ENCODE data around the gene PPARGC1A.

Gene PPARGC1A

DNA sequence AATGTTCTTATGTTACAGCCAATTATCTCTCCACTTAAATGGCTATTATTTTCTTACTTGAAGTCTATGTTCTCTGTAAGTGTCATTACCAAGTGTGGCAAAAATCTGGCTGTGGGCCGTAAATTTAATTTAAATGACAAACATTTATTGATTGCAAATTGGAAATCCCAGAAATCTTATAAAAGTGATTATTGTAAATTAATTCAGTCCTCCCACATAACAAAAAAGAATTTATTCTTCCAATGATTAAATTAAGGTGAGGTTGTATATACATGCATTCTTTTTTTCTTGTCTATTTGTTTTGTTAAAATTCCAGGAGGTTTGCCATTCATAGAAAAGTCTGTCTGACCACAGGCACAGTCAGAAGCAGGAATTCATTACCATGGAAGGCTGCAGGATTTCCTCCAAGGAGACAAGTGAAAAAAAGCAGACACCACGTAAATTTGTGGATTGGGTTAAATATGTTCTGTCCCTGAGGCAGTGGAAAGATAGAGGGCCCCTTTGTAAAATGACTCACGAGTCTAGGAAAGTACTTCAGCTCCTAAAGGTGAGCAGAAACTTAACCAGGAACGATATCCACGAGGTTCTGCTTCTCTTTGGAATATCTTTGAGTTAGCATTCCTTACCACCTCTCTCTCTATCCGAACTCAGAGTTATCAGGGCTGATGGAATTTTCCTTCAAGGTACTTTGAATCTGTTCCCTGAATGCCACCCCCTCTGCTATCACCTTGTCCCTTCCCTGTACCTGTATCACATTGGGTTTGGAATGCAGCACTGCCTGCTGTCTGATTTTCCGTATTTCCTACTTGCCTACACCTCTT, 10.7 kb downstream of the PPARGC1A start:
- no peak for FAIRE-seq

DNA sequence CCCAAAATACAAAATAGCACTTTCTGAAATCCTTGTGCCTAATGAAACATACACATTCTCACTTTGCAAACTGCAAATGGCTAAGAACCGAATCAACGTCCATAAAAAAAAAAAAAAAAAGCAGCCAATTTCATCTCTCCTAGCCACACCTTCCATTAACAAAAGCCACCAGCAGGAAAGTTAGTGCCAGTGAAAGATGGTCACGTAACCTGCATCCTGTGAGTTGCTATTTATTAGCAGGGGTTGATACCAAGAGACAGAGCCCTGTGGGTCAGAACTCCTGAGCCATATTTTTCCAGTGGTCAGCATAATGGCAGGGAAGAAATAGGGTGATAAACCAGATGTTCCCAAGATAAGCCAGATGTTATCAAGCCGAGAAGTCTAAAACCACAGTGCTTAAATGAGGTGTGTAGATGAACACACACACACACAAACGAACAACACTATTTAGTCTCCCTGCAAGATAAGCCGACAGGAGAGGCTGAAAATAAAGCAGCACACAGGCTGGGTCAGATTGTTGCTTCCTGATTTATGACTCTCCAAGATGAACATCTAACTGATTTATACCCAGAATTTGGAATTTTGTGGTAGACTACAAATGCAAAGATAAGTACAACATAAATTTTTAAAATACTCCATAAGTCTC, 11.5 kb downstream of the PPARGC1A start:
- FAIRE-seq: no peak

DNA sequence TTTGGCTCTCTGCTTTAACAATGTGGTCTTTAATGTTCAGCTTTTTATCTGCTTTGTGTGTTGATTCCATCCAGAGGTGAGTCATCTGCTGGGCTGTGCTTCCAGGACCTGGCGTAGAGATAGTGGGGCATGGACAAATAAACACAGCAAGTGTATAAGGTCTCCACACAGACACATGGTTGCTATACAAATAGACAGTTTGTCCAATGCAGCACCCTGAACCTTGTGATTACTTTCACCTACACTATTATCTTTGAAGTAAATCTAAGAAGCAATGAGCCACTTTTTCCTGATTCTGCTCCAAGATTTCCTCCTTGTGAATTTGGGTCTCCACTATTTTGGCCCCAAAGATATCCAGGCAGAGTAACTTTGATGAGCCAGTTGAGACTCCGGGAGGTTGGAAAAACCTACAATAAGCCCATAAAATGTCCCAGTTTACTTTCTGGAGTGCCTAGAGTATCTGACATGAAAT, 12.1 kb downstream of the PPARGC1A start:
- no peak for FAIRE-seq

DNA sequence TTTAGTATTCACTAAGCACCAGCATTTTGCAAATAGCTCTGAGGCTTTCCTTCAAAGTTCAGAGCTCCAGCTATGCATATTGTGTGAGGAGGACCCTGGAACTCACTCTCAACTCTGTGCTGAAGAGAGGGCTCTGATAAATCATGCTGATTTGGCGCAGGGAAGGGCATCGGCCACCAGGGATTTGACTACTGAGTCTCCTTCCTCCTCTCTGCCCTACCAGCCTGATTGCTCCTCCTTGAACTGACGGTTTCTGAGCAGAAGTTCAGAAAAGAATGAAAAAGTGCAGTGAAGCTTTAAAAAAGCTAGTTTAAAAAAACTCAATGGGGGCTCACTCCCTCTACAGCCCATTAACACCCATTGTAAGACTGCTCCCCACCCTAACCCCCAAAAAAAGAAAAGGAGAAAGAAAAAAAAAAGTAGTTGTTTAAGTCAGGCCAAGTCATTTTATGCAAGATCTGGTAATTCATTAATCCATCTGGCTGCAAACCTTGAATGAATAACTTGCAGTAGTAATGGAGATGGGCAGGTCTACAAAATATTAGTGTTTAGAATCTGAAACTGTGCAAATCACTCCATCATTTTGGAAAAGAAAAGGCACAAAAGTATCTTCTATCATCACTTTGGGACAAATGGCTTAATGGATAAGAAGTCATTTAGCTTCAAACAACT, 13.3 kb downstream of the PPARGC1A start:
- no peak for FAIRE-seq

GRCh38 chr4:23875317-23875716, 14.5 kb downstream of the PPARGC1A start:
- no peak for FAIRE-seq

- no peak for FAIRE-seq
Observed at GRCh38 chr4:23874536-23874901, 15.3 kb downstream of the PPARGC1A start.

DNA sequence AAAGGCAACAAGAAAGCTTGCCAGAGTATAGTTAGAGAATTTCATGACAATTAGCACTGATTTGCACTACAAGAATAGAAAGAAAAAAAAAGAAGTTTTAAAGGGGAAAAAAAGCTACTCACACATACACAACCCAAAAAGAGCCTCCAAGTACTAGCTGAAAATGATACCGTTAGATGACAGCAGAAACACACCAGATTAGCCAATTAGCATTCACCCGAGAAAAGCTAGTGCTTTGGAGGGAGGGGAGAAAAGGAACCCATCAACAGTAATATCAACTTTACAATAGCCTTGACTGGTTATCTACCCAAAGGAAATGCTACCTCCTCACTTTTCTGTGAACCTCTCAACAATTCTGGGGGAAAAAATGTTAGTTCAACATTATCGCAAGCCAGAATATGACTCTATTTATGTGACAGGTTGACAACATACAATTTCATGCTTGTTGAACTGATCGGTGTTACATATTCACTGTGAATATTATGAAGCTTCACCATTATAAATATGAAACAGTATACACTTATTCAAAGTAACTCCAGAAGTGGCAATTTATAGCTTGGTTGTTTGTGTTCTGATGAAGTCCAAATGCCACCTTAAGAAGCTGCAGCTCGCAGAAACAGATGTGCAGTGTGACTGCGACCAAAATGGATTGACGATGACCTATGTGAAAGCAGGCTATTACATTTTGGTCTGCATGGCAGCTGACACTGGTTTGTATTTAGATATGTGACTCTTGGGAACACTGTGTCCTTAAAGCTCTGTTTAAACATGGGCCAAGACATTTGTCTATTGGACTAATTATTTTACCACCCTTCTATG, 15.9 kb downstream of the PPARGC1A start:
- FAIRE-seq: no peak

- no peak for FAIRE-seq
Observed at GRCh38 chr4:23871426-23871825, 18.4 kb downstream of the PPARGC1A start.

DNA sequence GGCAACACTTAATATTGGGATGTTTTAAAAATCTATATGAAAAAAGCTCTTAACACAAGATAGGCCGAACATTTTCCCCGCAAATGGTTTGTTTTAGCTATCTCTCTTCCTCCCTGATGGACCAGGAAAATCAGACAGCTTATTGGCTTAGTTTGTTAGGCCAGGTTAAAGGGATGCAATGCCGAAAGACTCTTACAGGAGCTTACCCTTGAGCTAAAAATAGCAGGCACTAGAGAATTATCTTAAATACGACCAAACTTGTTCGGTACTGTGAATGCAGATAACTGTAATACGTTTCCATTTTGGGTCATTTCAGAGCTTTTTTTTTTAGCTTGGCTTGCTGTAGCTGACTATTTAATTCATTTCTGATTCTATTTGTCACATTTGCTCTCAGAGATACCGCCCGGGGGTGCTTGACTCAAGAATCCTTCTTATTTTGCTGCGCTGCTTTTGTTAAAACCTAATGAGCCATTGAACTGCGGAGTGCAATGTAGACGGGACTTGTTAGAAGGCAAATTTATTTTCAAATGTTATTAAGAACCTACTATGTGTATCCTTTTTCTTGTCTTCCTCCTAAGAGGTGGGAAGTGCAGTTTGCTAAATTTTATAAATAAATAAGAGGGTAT, 23.3 kb downstream of the PPARGC1A start:
- FAIRE-seq: no peak

DNA sequence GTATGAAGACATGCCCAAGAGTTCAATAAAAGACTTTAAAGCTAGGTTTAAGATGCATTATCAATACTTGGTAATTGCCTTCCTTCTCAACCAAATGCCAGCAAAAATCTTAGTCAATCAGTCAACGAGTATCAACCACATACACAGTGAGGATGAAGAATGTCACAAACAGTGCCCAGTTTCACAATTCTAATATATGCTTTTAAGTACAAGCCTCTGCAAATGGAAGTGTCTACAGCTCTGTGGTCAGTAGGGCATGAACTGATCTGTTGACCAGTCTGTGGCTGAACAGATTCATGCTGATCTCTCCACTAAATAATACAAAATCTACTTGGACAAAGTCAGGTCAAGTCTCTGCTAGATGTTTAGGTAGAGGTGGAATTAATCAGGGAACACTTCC, 27.9 kb downstream of the PPARGC1A start:
- no peak for FAIRE-seq

GRCh38 chr4:23860919-23861318, 28.9 kb downstream of the PPARGC1A start:
- FAIRE-seq: no peak

DNA sequence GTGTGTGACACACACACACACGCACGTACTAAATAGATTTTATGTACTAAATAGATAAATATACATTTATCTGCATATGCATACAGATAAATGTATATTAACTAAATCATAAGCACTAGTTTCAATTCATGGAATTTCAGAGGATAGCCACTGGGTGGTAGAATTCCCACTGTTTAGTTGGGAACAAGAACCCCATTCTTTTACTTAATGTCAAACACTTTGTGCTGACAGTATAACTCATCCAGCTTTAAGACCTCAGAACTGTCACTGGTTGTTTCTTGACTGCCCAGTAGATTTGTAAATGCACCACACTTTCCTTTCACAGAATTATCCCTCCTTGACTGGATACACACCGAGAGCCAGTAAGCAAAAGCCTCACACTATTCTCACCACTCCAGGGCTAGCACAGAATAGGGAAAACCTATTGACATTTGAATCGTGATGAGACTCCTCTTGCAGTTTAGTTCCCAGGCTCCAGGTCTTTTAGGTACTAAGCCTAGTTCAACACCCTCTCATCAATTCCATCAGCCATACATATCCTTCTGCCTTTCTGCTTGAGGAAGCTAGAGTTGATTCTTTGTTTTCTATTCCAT, 32.4 kb downstream of the PPARGC1A start:
- no peak for FAIRE-seq

DNA sequence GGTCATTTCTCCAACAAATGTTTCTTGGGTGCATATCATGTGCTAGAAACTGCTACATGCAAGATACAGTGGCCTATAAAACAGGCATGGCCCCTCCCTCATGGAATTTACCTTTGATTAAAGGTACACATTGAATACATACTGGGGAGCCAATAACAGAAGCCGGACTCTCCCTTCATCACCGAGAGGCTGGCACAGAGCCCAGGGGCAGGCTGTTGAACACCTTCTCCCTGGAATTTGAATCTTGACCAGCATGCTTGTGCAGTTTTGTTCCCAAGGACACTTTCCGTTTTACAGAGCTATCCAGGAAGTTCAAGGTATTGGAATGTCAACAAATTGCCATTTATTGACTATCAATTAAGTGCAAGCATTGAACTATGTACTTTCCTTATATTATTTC, 33.2 kb downstream of the PPARGC1A start:
- no peak for FAIRE-seq

GRCh38 chr4:23855912-23856605, 33.8 kb downstream of the PPARGC1A start:
- FAIRE-seq: no peak

DNA sequence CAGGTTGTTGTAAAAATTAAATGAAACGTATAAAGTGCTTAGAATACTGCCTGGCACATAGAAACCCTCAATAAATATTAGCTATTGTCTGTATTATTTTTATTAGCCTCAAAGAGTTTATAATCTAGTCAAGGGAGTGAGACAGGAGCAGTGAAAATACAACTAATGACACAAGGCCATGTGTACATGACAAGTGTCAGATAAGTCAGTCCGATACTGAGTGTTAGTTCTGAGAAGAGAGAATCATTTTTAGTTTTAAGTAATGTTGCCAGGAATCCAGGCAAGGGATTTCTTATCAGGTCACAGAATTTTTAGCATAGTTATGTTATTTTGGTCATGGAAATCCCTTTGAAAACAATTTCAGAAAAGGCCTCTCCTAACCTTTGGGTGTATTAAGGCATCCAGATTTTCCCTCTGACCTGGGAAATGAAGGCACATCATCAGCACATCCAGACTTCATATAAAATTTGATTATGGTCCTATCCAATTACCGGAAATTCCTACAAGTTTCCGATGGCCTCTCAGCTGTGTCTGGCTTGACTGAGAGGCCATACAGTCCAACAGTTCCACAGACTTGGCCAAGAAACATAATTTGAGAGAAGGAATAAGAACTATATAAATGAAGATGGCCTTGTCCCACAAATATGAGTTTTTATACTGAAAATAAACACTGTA, 35.7 kb downstream of the PPARGC1A start:
- no peak for FAIRE-seq

DNA sequence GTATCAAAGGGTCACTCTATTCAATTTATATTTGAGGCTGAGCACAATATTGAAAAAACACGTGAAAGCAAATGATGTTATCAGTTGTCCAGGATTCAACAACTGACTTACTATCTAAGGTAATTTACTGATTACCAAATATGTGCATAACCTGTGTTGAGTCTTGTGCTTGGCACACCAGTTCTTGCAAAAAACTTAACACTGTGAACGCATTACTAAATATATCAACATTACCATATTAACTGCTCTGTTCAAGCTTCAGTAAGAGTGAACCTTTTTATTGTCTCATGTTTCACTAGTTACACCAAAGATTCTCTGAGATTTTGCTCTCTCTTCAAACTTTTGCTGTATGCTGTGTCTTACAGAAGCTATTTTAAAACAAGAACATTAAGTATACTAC, 38.4 kb downstream of the PPARGC1A start:
- FAIRE-seq: no peak

DNA sequence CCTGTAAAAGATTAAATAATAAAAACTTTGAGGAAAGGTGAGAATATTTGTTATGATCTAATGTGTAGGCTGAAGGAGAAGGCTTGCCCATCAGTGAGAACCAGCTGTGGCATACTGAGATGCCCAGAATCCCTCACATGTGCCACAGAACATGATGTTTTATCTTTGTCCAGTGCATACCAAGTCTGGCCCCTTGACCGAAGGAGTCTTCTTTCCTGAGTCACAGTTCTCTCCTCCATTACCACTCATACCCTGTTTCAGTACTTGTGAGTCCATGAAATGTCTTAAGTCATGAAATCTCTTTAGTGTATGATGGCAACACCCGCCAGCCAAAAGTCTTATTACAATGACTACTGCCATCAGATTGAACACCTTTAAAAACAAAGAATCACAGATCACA, 42.7 kb downstream of the PPARGC1A start:
- no peak for FAIRE-seq

- FAIRE-seq: no peak
Observed at GRCh38 chr4:23844961-23845360, 44.9 kb downstream of the PPARGC1A start.

DNA sequence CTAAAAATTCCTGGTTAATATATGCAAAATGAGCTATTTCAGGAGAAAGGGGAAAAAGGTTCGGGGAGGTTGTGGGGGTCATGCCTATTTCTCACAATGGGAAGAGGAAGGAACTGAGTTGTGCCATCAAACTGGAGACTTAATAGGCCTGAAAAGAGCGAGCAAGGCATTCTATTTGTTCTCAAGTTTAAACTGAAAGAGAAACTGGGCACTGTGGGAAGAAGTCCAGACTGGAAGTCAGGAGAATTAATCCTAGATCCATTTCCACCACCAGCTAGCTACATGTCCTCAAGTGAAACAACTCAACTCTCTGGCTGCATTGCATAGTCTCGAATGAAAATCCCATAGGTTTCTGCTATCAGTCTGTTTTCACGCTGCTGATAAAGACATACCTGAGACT, 50.6 kb downstream of the PPARGC1A start:
- FAIRE-seq: no peak

- FAIRE-seq: no peak
Observed at GRCh38 chr4:23838607-23839006, 51.2 kb downstream of the PPARGC1A start.

DNA sequence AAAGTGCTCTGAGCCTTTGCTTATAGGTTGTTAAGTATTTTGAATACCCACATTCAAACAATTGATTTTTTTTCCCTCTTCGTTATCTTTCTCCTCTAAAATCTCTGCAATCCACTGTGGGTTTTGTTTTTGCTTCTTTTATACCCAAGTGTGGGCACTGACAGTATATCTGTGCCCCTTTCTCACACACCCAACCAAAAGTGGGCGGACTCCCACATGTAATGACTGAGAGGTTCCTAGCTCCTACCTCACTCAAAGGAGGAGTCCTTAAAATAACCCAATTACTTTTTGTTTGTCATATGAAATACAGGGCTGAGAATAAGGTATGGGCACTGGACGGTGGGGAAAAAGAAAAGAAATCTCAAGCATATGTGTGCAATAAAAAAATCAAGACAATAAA, 51.7 kb downstream of the PPARGC1A start:
- FAIRE-seq: no peak

All from TTC549 (cell line).